Kidney (tissue), 14 donors: ENCODE data around the gene PLB1. TPM values are rescaled to one million over a fixed set of nuclear protein-coding genes. Genes with fewer than 3 reads are reported as not detected.

Experiments used
- DNase-seq, 5 donors: peaks; one replicate each; pipeline ENCODE4 v3.0.0-alpha.2; 2013 to 2020
- FAIRE-seq: peaks from 2 replicates; lab custom pipeline; 2012; peaks lifted over from hg19 to GRCh38; lab: Jason Lieb, UNC
- H3K27ac ChIP-seq, 2 donors: one replicate each; pipeline ENCODE4 v1.7.0; 2013; ENCODE audit warnings: low read depth in 2 of 2, low read length in 2 of 2, inconsistent platforms in 1 of 2
- H3K27me3 ChIP-seq: one replicate; pipeline ENCODE4 v1.7.1; 2013; ENCODE audit warnings: low read length, inconsistent platforms; ENCODE audit not compliant: control insufficient read depth, insufficient read depth
- H3K36me3 ChIP-seq, 3 donors: one replicate each; pipeline versions ENCODE4 v1.7.0 to v1.7.1; 2013; ENCODE audit warnings: low read length in 3 of 3, control low read depth in 1 of 3, inconsistent platforms in 1 of 3; ENCODE audit not compliant: insufficient read depth in 3 of 3, control insufficient read depth in 2 of 3
- H3K4me1 ChIP-seq, 3 donors: one replicate each; pipeline versions ENCODE4 v1.7.0 to v1.7.1; 2013; ENCODE audit warnings: low read length in 3 of 3, inconsistent platforms in 1 of 3, low read depth in 1 of 3; ENCODE audit not compliant: control insufficient read depth in 2 of 3, insufficient read depth in 2 of 3
- H3K4me3 ChIP-seq, 3 donors: one replicate each; pipeline versions ENCODE4 v1.7.0 to v1.8.1; 2013; ENCODE audit warnings: low read length in 3 of 3, control low read depth in 1 of 3, inconsistent platforms in 1 of 3
- H3K9ac ChIP-seq, 3 donors: one replicate each; pipeline versions ENCODE4 v1.7.0 to v1.7.1; 2013; ENCODE audit warnings: low read length in 3 of 3, control low read depth in 1 of 3, inconsistent platforms in 1 of 3
- H3K9me3 ChIP-seq, 3 donors: one replicate each; pipeline versions ENCODE4 v1.7.0 to v1.7.1; 2013; ENCODE audit warnings: low read length in 3 of 3, control low read depth in 1 of 3, inconsistent platforms in 1 of 3; ENCODE audit not compliant: control insufficient read depth in 2 of 3, insufficient read depth in 1 of 3
- CTCF ChIP-seq: IDR thresholded peaks from 3 replicates; pipeline ENCODE4 v1.5.1; 2012; ENCODE audit warnings: mild to moderate bottlenecking, moderate library complexity, borderline replicate concordance; ENCODE audit not compliant: insufficient read depth; ENCODE audit errors: extremely low read depth
- intact Hi-C: fragments of 100-400 bp; cut with DNase I; formaldehyde crosslinking; loops from one replicate; pipeline ENCODE4 v1.11.1; 2022
- polyA plus RNA-seq: library from polyadenylated mRNA; stranded (reverse); fragments of 350-450 nt; fragmentation: Illumina TruSeq; extraction: RNeasy Lipid Tissue Mini Kit (QIAGEN cat#74804); gene quantifications from one replicate; pipeline ENCODE4 v1.2.3, GENCODE V29; 2014; ENCODE audit warnings: low read depth, low replicate concordance; ENCODE audit not compliant: insufficient read depth
- total RNA-seq: library from RNA; stranded (reverse); fragmentation: NEBNext Ultra II Directional; extraction: Animal tissue kit (Norgen Biotek cat#: 25700); gene quantifications from one replicate; pipeline ENCODE4 v1.2.1, GENCODE V29; 2021
- donor health status: control.
- donor health status: control.
- donor health status: control.
- donor health status: control.
- donor health status: control.
- donor health status: DM: yes; HTN: yes; CAD: no.
- donor health status: Normal renal cell carcinoma (clear cell type).

The PLB1 gene
- total and polyA plus RNA-seq, 2 donors from 2014 or later = 0.95 to 6.8 TPM

- Histone ChIP-seq H3K4me1 (no peaks in the 10 kb centered on the region), H3K36me3 (no peaks in the 10 kb centered on the region), H3K9me3 (no peaks in the 10 kb centered on the region), H3K27ac (no peak overlapping the region), H3K27me3 (no peaks in the 10 kb centered on the region), H3K9ac (no peak overlapping the region), H3K4me3 (no peak overlapping the region)
- FAIRE-seq (no peak), DNase-seq (no peak)
- intact Hi-C loops = no loop called here
- no peak for TF ChIP-seq CTCF
These were observed 56.4 kb downstream of the PLB1 start for GRCh38 chr2:28552045-28552823.

- intact Hi-C loops = no loop called here
- FAIRE-seq = no peak
These were observed 60.4 kb downstream of the PLB1 start for GRCh38 chr2:28556303-28556702.

GRCh38 chr2:28557389-28558131 lies 61.7 kb downstream of the PLB1 start:
- no peak for TF ChIP-seq CTCF
- H3K4me1 ChIP-seq = no peaks in the 10 kb centered on the region
- no peaks in the 10 kb centered on the region for H3K9me3 ChIP-seq
- no peak overlapping the region for H3K9ac ChIP-seq
- no peak overlapping the region for H3K27ac ChIP-seq
- intact Hi-C loops = no loop called here
- H3K27me3 ChIP-seq = no peaks in the 10 kb centered on the region
- no peaks in the 10 kb centered on the region for H3K36me3 ChIP-seq
- H3K4me3 ChIP-seq = no peak overlapping the region
- DNase-seq (no peak), FAIRE-seq (no peak)

More at GRCh38 chr2:28556303-28556702, 60.4 kb downstream of the PLB1 start:
- H3K36me3 ChIP-seq = no peaks in the 10 kb centered on the region
- H3K4me3 ChIP-seq = no peak overlapping the region
- no peak overlapping the region for H3K9ac ChIP-seq
- H3K9me3 ChIP-seq = no peaks in the 10 kb centered on the region
- TF ChIP-seq CTCF = no peak
- no peaks in the 10 kb centered on the region for H3K27me3 ChIP-seq
- no peaks in the 10 kb centered on the region for H3K4me1 ChIP-seq
- no peak for DNase-seq
- no peak overlapping the region for H3K27ac ChIP-seq
